WTC11 (cell line): ENCODE results near the gene GIPC1. TPM values are rescaled to one million over a fixed set of nuclear protein-coding genes. Genes with fewer than 3 reads are reported as not detected.

ENCODE experiments used
- ATAC-seq: fragments of 200-7000 bp; cut with Tn5 transposase; 2 replicates; pipeline ENCODE4 v1.10.0; 2021; ENCODE audit warnings: mild to moderate bottlenecking, moderate library complexity
- CTCF ChIA-PET: fragments of 300-600 bp; sonication (Branson Sonifier 250); formaldehyde crosslinking; loops from one replicate; lab custom pipeline; 2021; ENCODE audit warnings: antibody characterized with exemption; lab: Charles Lee
- POLR2A ChIA-PET: fragments of 350-600 bp; sonication (Branson Sonifier 250); formaldehyde crosslinking; loops from one replicate; lab custom pipeline; 2021; ENCODE audit warnings: antibody characterized with exemption; lab: Charles Lee
- DNase-seq: peaks from one replicate; pipeline ENCODE4 v3.0.0; 2021; ENCODE audit warnings: low spot score
- H3K27ac Mint-ChIP-seq: 2 replicates; pipeline ENCODE4 v1.8.0; 2021; ENCODE audit warnings: mixed read lengths
- H3K27me3 Mint-ChIP-seq: 2 replicates; pipeline ENCODE4 v1.8.0; 2021; ENCODE audit warnings: low read depth, mild to moderate bottlenecking, moderate library complexity, mixed read lengths
- H3K36me3 Mint-ChIP-seq: 2 replicates; pipeline ENCODE4 v1.8.0; 2021; ENCODE audit warnings: mixed read lengths
- H3K4me1 Mint-ChIP-seq: 2 replicates; pipeline ENCODE4 v1.8.0; 2022; ENCODE audit warnings: mixed read lengths
- H3K4me3 Mint-ChIP-seq: 2 replicates; pipeline ENCODE4 v1.8.0; 2021; ENCODE audit warnings: mild to moderate bottlenecking, moderate library complexity, mixed read lengths
- H3K9me3 Mint-ChIP-seq: 2 replicates; pipeline ENCODE4 v1.8.0; 2021; ENCODE audit warnings: mixed read lengths
- CBFB ChIP-seq: sonication (generic); formaldehyde crosslinking; IDR thresholded peaks from 2 replicates; pipeline ENCODE4 v1.8.1; 2022; ENCODE audit warnings: mild to moderate bottlenecking, low read depth, missing genetic modification reagents
- CREM ChIP-seq: sonication (generic); formaldehyde crosslinking; IDR thresholded peaks from 2 replicates; pipeline ENCODE4 v1.8.1; 2022; ENCODE audit warnings: mild to moderate bottlenecking, missing genetic modification reagents, moderate library complexity
- ELF4 ChIP-seq: sonication (generic); formaldehyde crosslinking; IDR thresholded peaks from 2 replicates; pipeline ENCODE4 v1.8.1; 2022; ENCODE audit warnings: low read depth, mild to moderate bottlenecking, moderate library complexity, missing genetic modification reagents
- FOXP1 ChIP-seq: sonication (generic); formaldehyde crosslinking; IDR thresholded peaks from 2 replicates; pipeline ENCODE4 v1.8.0; 2022; ENCODE audit warnings: missing genetic modification reagents, mild to moderate bottlenecking, moderate library complexity, borderline replicate concordance
- GABPB1 ChIP-seq: sonication (generic); formaldehyde crosslinking; IDR thresholded peaks from 2 replicates; pipeline ENCODE4 v1.8.1; 2023; ENCODE audit warnings: mild to moderate bottlenecking, missing genetic modification reagents
- GTF2I ChIP-seq: fragments of 250-450 bp; sonication (Bioruptor Pico); conservative IDR thresholded peaks from 2 replicates; pipeline ENCODE4 v1.4.0; 2021; ENCODE audit warnings: mild to moderate bottlenecking
- HMGA2 ChIP-seq: fragments of 250-450 bp; sonication (Bioruptor Pico); IDR thresholded peaks from 2 replicates; pipeline ENCODE4 v1.4.0; 2021; ENCODE audit warnings: mild to moderate bottlenecking, moderate library complexity
- IRF2 ChIP-seq: sonication (generic); formaldehyde crosslinking; IDR thresholded peaks from 2 replicates; pipeline ENCODE4 v1.8.0; 2022; ENCODE audit warnings: low read depth, missing genetic modification reagents, borderline replicate concordance
- KAT7 ChIP-seq: sonication (generic); formaldehyde crosslinking; IDR thresholded peaks from 2 replicates; pipeline ENCODE4 v1.8.1; 2023; ENCODE audit warnings: missing genetic modification reagents, mild to moderate bottlenecking, borderline replicate concordance
- MYBL2 ChIP-seq: sonication (generic); formaldehyde crosslinking; IDR thresholded peaks from 2 replicates; pipeline ENCODE4 v1.8.1; 2023; ENCODE audit warnings: mild to moderate bottlenecking, moderate library complexity, missing genetic modification reagents
- NFE2L1 ChIP-seq: sonication (generic); formaldehyde crosslinking; IDR thresholded peaks from 2 replicates; pipeline ENCODE4 v1.8.1; 2023; ENCODE audit warnings: missing genetic modification reagents
- NFYB ChIP-seq: sonication (generic); formaldehyde crosslinking; conservative IDR thresholded peaks from 2 replicates; pipeline ENCODE4 v1.8.0; 2022; ENCODE audit warnings: low read depth, missing genetic modification reagents
- PRRX2 ChIP-seq: fragments of 250-450 bp; sonication (Bioruptor Pico); IDR thresholded peaks from 2 replicates; pipeline ENCODE4 v1.8.0; 2021; ENCODE audit warnings: mild to moderate bottlenecking
- RORB ChIP-seq: fragments of 250-450 bp; sonication (Bioruptor Pico); IDR thresholded peaks from 2 replicates; pipeline ENCODE4 v1.9.0; 2021; ENCODE audit warnings: mild to moderate bottlenecking
- SP1 ChIP-seq: sonication (generic); formaldehyde crosslinking; conservative IDR thresholded peaks from 2 replicates; pipeline ENCODE4 v1.8.1; 2022; ENCODE audit warnings: missing genetic modification reagents
- TEAD4 ChIP-seq: sonication (generic); formaldehyde crosslinking; IDR thresholded peaks from 2 replicates; pipeline ENCODE4 v1.8.0; 2022; ENCODE audit warnings: mild to moderate bottlenecking, missing genetic modification reagents
- ZNF219 ChIP-seq: sonication (generic); formaldehyde crosslinking; IDR thresholded peaks from 2 replicates; pipeline ENCODE4 v1.8.0; 2023; ENCODE audit warnings: missing genetic modification reagents, mild to moderate bottlenecking, borderline replicate concordance
- ZNF317 ChIP-seq: sonication (generic); formaldehyde crosslinking; IDR thresholded peaks from 2 replicates; pipeline ENCODE4 v1.8.1; 2023; ENCODE audit warnings: low read depth, mild to moderate bottlenecking, moderate library complexity, missing genetic modification reagents, borderline replicate concordance
- ZNF423 ChIP-seq: fragments of 250-450 bp; sonication (Bioruptor Pico); IDR thresholded peaks from 2 replicates; pipeline ENCODE4 v2.1.2; 2022; ENCODE audit warnings: mild to moderate bottlenecking, moderate library complexity
- ZNF671 ChIP-seq: fragments of 250-450 bp; sonication (Bioruptor Pico); IDR thresholded peaks from 2 replicates; pipeline ENCODE4 v1.8.0; 2021; ENCODE audit warnings: mild to moderate bottlenecking
- total RNA-seq: library from RNA; stranded (reverse); gene quantifications from 3 replicates; pipeline ENCODE4 v1.2.3, GENCODE V29; 2021
- TF ChIP-seq, protein P1 (sequence below): sonication (generic); formaldehyde crosslinking; IDR thresholded peaks from 2 replicates; pipeline ENCODE4 v1.8.1; 2022; ENCODE audit warnings: mild to moderate bottlenecking, moderate library complexity, missing genetic modification reagents
- TF ChIP-seq, protein P2 (sequence below): sonication (generic); formaldehyde crosslinking; IDR thresholded peaks from 2 replicates; pipeline ENCODE4 v1.8.1; 2023; ENCODE audit warnings: mild to moderate bottlenecking, missing genetic modification reagents
- TF ChIP-seq, protein P3 (sequence below): sonication (generic); formaldehyde crosslinking; IDR thresholded peaks from 2 replicates; pipeline ENCODE4 v1.8.1; 2023; ENCODE audit warnings: mild to moderate bottlenecking, missing genetic modification reagents, moderate library complexity
- TF ChIP-seq, protein P4 (sequence below): sonication (generic); formaldehyde crosslinking; IDR thresholded peaks from 2 replicates; pipeline ENCODE4 v1.8.1; 2023; ENCODE audit warnings: mild to moderate bottlenecking, moderate library complexity, missing genetic modification reagents
- TF ChIP-seq, protein P5 (sequence below): fragments of 250-450 bp; sonication (Bioruptor Pico); conservative IDR thresholded peaks from 2 replicates; pipeline ENCODE4 v1.9.0; 2021; ENCODE audit warnings: mild to moderate bottlenecking
- TF ChIP-seq, protein P6 (sequence below): sonication (generic); formaldehyde crosslinking; IDR thresholded peaks from 2 replicates; pipeline ENCODE4 v1.8.1; 2022; ENCODE audit warnings: low read depth, missing genetic modification reagents, borderline replicate concordance

GIPC1 gene
- total RNA-seq, 1 experiment from 2014 or later, result 76.5 TPM

DNA sequence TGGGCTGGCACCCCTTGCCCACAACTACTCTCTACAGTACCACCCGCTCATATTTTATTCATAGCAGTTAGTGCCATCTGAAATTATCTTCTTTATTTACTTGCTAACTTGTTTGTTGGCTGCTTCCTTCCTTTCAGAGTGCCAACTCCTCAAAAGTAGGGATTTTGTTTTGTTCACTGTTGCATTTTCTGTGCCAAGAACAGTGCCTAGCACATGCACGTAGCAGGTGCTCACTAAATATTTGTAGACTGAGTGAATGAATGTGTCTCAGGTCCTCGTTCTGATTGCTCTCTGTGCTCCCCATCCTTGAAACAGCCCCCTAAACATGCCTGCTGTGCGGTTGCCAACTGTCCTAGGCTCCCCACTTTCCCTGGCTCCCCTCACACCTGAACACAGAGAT lies 1.5 kb downstream of the GIPC1 start (continued):
- no peak for TF ChIP-seq ZNF423 (CRISPR knock-in tag)
- TF ChIP-seq PRRX2 (CRISPR knock-in tag), result no peak
- TF ChIP-seq SP1 (CRISPR knock-in tag), result no peak
- no peak for TF ChIP-seq GABPB1 (CRISPR knock-in tag)
- TF ChIP-seq, protein P1, sequence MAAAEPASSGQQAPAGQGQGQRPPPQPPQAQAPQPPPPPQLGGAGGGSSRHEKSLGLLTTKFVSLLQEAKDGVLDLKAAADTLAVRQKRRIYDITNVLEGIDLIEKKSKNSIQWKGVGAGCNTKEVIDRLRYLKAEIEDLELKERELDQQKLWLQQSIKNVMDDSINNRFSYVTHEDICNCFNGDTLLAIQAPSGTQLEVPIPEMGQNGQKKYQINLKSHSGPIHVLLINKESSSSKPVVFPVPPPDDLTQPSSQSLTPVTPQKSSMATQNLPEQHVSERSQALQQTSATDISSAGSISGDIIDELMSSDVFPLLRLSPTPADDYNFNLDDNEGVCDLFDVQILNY (CRISPR knock-in tag), result no peak
- TF ChIP-seq HMGA2 (CRISPR knock-in tag), result no peak
- no peak for TF ChIP-seq ZNF219 (CRISPR knock-in tag)
- TF ChIP-seq ELF4, result no peak
- TF ChIP-seq IRF2 (CRISPR knock-in tag), result no peak

DNA sequence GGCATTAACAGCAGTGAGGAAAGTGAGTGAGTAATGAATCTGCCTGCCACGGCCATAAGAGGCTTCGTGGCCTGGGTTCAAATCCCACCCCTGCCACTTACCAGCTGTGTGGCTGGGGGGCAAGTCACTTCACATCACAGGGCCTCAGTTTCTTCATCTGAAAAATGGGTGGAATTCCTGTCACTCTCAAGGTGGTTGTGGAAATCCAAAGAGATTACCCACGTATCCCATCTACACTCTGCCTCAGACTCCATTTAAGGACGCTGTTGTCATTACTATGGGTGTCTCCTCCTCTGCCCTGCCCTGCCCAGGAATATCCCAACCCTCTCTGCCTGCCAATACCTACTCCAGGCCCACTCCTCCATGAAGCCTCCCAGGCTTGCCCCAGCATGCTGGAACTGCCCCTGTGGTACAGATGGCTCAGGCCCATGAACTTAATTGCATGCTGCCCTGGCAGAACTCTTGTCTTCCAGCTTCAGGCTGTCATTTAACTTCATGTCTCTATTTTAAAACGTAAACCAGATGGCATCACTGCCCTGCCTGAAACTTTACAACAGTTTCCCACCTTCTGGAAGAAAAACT lies 3.1 kb downstream of the GIPC1 start:
- no peak overlapping the region for H3K4me3 Mint-ChIP-seq
- no peaks in the 10 kb centered on the region for H3K27me3 Mint-ChIP-seq
- H3K4me1 Mint-ChIP-seq, result peaks cover 21% of the 10 kb centered on the region
- DNase-seq (no peak), ATAC-seq (no peak)
- H3K27ac Mint-ChIP-seq, result 0 out of 2 replicates have a peak overlapping the region, but pooled peaks have one; percentile 43
- H3K9me3 Mint-ChIP-seq, result no peaks in the 10 kb centered on the region
- POLR2A ChIA-PET, result interaction anchor here (0.7 kb wide), 1 partner anchor 20 kb away, joined by 3 read pairs; no protein-coding TSS in a partner anchor
- TF ChIP-seq, protein P2, sequence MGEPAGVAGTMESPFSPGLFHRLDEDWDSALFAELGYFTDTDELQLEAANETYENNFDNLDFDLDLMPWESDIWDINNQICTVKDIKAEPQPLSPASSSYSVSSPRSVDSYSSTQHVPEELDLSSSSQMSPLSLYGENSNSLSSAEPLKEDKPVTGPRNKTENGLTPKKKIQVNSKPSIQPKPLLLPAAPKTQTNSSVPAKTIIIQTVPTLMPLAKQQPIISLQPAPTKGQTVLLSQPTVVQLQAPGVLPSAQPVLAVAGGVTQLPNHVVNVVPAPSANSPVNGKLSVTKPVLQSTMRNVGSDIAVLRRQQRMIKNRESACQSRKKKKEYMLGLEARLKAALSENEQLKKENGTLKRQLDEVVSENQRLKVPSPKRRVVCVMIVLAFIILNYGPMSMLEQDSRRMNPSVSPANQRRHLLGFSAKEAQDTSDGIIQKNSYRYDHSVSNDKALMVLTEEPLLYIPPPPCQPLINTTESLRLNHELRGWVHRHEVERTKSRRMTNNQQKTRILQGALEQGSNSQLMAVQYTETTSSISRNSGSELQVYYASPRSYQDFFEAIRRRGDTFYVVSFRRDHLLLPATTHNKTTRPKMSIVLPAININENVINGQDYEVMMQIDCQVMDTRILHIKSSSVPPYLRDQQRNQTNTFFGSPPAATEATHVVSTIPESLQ (CRISPR knock-in tag), result no peak
- TF ChIP-seq ZNF671 (CRISPR knock-in tag) (no peak), KAT7 (no peak), FOXP1 (no peak), TEAD4 (CRISPR knock-in tag) (no peak), NFYB (CRISPR knock-in tag) (no peak), RORB (CRISPR knock-in tag) (no peak), CREM (CRISPR knock-in tag) (no peak), CBFB (CRISPR knock-in tag) (no peak), ZNF317 (CRISPR knock-in tag) (no peak), GTF2I (no peak), NFE2L1 (CRISPR knock-in tag) (no peak), MYBL2 (CRISPR knock-in tag) (no peak)
- TF ChIP-seq, protein P3, sequence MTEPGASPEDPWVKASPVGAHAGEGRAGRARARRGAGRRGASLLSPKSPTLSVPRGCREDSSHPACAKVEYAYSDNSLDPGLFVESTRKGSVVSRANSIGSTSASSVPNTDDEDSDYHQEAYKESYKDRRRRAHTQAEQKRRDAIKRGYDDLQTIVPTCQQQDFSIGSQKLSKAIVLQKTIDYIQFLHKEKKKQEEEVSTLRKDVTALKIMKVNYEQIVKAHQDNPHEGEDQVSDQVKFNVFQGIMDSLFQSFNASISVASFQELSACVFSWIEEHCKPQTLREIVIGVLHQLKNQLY (CRISPR knock-in tag), result no peak
- TF ChIP-seq, protein P4, sequence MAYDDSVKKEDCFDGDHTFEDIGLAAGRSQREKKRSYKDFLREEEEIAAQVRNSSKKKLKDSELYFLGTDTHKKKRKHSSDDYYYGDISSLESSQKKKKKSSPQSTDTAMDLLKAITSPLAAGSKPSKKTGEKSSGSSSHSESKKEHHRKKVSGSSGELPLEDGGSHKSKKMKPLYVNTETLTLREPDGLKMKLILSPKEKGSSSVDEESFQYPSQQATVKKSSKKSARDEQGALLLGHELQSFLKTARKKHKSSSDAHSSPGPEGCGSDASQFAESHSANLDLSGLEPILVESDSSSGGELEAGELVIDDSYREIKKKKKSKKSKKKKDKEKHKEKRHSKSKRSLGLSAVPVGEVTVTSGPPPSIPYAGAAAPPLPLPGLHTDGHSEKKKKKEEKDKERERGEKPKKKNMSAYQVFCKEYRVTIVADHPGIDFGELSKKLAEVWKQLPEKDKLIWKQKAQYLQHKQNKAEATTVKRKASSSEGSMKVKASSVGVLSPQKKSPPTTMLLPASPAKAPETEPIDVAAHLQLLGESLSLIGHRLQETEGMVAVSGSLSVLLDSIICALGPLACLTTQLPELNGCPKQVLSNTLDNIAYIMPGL (CRISPR knock-in tag), result no peak
- TF ChIP-seq, protein P5, sequence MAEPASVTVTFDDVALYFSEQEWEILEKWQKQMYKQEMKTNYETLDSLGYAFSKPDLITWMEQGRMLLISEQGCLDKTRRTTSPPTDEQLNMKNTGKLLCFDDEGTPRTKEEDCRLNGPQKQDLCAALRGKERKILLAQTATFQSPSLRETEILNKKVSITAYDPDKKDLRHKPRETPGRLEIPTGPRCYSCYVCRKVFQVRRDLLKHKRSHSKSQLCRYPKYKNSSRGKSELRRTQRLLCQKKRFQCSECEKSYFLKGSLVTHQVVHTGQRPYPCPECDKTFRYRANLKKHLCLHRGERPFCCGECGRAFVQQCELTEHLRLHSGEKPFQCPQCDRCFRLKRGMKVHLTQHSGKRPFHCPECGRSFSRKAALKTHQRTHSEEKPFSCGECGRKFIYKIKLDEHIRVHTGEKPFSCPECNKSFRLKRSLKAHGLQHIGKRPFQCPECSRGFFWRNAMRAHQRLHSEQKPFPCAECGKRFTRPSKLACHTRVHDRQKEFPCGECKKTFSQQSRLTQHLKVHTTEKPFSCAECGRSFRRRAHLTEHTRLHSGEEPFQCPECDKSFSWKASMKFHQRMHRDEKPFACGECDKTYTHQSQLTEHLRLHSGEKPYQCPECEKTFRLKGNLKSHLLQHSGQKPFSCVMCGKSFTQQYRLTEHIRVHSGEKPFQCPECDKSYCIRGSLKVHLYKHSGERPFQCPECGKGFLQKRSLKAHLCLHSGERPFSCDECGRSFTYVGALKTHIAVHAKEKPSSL, result no peak
- TF ChIP-seq, protein P6, sequence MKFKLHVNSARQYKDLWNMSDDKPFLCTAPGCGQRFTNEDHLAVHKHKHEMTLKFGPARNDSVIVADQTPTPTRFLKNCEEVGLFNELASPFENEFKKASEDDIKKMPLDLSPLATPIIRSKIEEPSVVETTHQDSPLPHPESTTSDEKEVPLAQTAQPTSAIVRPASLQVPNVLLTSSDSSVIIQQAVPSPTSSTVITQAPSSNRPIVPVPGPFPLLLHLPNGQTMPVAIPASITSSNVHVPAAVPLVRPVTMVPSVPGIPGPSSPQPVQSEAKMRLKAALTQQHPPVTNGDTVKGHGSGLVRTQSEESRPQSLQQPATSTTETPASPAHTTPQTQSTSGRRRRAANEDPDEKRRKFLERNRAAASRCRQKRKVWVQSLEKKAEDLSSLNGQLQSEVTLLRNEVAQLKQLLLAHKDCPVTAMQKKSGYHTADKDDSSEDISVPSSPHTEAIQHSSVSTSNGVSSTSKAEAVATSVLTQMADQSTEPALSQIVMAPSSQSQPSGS, result no peak
- H3K36me3 Mint-ChIP-seq, result peaks cover 39% of the 10 kb centered on the region
- CTCF ChIA-PET, result interaction anchor here (2.1 kb wide), 1 partner anchor 13 kb away, joined by 10 read pairs; no protein-coding TSS in a partner anchor
